HG02884 (cell line): Measurements from ENCODE around the gene GPD1.

Source experiments
- ATAC-seq: cut with Tn5 transposase; IDR thresholded peaks from one replicate; pipeline ENCODE4 v1.9.1; 2021; ENCODE audit warnings: mild to moderate bottlenecking, moderate library complexity; ENCODE audit not compliant: unreplicated experiment

Gene GPD1

GRCh38 chr12:50099302-50100008, 4.4 kb upstream of the GPD1 start:
- ATAC-seq: no peak

- no peak for ATAC-seq
Measured at GRCh38 chr12:50100561-50100960, 3.2 kb upstream of the GPD1 start.

DNA sequence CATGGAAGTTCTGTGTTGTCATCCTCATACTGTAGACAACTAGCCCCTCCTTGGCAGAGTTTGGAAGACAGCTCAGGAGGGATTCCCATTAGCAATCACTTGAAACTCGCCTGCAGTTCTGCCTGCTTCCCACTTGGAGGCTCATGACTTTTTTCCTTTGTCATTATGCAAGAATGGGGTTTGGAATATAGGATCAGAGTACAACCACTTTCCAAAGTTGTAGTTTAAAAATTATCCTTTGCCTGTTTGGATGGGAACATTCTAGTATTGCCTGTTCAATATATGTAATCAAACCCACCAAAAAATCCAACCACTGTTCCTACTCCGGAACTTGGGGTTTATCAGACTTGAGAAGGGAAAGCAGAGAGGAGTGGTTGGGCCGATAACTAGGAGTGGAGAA, 2.1 kb upstream of the GPD1 start:
- ATAC-seq: no peak

DNA sequence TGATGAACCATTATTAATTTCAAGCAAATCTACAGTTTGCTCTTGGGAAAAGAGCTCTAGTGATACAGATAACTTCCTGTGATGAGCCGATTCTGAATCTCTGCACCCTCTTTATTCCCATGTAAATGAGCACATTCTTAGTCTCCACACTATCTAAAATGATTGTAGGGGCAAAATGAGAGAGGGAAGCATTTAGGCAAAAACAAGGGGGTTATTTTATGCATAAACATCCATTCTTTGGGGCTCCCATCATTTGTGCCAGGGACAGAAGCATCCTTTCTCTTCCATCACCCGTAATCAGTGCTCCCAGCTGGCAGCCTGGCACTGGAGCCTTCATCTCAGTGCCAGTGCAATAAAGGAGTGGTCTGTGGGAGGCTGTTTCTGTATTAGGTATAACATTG, 1.7 kb upstream of the GPD1 start:
- ATAC-seq: no peak

- ATAC-seq: no peak
Measured at GRCh38 chr12:50102646-50103309, 1.0 kb upstream of the GPD1 start.

DNA sequence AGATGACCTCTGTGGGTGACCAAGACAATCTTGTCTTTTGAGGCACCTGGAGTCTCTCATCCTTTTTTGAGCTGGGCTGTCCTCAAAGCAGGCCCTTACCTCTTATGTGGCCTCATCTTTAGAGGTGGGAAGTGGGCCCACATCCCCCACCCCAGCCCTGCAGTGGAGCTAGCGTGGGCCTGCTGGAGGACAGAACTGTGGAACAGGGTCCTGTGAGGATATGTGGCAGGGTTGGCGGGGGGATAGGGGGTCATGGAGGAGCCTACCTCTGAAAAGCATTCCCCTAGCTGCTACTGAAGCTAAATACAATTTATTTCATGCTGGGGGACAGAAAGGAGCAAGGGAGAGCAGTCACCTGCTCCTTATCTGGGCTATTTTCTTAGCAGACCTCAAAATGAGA, 457 bp upstream of the GPD1 start:
- no peak for ATAC-seq

GRCh38 chr12:50104417-50105366, 884 bp downstream of the GPD1 start:
- ATAC-seq: no peak

GRCh38 chr12:50105913-50106450, 2.2 kb downstream of the GPD1 start:
- no peak for ATAC-seq

GRCh38 chr12:50106907-50107306, 3.1 kb downstream of the GPD1 start:
- no peak for ATAC-seq

DNA sequence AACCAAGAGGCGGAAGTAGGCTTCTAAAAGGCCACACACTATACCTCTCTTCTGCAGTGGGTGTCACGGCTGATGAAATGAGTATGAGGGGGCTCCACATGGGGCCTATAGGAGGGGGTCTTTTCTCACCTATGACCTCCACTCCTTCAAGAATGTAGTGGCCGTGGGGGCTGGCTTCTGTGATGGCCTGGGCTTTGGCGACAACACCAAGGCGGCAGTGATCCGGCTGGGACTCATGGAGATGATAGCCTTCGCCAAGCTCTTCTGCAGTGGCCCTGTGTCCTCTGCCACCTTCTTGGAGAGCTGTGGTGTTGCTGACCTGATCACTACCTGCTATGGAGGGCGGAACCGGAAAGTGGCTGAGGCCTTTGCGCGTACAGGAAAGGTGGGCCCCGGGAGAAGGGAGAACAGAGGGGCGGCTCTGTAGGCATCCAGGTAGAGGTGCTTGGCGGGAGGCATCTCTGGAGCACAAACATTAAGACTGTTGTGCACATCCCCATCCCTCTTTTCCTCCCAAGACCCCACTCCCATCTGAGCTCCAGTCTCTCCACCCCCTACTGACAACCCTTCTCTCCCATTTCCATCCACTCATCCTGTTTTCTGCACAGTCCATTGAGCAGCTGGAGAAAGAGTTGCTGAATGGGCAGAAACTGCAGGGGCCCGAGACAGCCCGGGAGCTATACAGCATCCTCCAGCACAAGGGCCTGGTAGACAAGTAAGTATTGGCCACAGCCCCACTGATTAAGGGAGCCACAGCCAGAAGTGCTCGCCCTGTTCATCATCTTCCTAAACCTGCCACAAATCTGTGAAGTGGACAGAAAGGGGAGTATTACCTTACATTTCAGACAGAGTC, 3.8 kb downstream of the GPD1 start:
- no peak for ATAC-seq

- no peak for ATAC-seq
Measured at GRCh38 chr12:50109319-50109718, 5.5 kb downstream of the GPD1 start.

DNA sequence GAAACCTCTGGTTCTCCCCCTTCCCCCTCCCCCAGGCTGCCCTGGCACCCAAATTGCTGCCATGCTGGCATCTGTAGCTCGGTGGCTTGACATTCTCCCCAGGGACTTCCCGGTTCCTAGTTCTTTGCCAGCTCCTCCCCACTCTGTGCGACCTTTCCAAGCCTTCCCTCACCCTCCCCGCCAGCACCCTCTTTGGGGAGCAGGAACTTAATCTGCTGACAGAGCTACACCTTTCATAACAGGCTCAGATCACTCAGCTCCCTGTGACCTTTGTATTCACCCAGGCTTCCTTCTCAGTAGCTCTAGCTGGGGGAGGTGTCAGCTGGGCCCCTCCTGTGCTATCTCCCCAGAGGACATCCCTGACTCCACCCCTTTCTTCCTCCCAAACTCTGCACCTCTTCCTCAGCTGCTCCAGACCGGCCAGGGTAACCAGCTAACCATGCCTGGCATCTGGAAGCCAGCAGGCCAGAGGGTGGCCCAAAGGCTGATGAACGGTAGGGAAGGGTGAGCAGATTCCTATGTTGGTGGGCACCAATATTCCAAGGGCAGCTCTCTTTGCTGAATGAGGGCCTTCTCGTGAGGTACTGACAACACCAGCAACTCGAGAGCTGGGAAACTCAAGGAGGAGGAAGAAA, 6.4 kb downstream of the GPD1 start:
- no peak for ATAC-seq

GRCh38 chr12:50110762-50111351, 7.0 kb downstream of the GPD1 start:
- ATAC-seq: no peak

DNA sequence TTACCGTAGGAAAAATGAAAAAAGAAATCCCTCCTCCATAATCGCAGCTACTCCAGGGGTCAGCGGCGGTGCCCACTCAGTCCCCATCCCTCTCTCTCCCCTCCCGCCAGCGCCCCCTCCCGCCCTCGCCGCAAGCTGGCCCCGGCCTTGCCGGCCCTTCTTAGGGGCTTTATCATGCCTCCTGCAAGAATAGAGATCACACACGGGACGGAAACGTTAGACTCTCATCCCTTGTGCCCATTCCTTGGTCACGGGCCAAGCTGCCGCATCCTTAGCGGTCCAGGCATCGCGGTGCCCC, 7.5 kb downstream of the GPD1 start:
- ATAC-seq: no peak

DNA sequence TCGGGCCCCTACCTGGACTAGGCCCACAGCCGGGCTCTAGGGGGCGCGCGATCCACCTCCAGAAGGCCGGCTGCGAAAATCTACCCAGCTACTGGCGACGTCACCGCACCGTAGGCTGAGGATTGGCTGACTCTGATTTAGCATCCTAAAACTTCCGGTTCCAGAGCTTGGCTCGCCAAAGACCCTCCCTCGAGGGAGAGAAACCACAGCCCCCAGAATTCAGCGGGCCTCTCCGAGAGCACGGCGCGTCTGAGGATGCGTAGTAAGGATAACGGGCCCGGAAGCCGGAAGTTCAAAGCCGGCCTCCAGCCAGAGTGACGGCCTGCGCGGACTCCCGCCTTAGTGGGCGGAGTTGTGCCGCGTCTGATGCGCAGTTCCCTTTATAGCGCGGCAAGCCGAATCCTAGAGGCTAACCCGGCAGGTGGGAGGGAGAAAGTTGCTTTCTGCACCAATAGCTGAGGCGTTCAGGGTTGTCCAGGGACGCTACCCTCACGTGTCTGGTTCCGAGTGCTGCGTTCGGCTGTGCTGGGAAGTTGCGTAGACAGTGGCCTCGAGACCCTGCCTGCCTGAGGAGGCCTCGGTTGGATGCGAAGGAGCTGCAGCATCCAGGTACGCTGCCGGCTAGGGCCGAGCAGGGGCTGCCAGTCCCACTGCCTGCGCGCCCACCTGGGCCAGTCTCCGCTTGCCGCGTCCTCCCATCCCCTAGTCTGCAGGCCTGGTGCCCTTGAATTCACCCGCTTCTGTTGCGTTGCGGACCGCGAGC, 8.1 kb downstream of the GPD1 start, which contains the start of gene COX14:
COX14 (plus strand) TSS at position 544 of the 763 bp plus-strand sequence. CDS start 7,808 bp downstream, outside the sequence.
- ATAC-seq: peak; percentile 77

- no peak for ATAC-seq
Measured at GRCh38 chr12:50112456-50113218, 8.8 kb downstream of the GPD1 start.

DNA sequence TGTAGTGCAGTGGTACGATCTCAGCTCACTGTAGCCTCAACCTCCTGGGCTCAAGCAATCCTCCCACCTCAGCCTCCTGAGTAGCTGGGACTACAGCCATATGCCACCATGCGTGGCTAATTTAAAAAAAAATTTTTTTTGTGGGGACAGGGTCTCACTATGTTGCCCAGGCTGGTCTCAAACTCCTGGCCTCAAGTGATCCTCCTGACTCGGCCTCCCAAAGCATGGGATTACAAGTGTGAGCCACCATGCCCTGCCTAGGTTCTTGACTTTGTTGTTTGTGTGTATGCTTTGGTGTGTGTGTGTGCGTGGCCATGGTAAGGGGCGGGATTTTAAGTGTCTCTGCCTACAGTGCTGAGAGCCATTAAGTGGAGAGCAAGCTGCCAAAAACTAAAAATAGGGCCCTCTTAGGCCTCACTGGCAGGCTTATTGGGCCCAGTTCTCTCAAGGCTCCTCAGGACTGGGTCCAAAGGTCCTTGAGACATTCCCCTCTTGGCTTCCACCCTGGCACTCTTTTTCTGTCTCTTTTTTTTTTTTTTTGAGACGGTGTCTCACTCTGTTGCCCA, 13.3 kb downstream of the GPD1 start:
- ATAC-seq: no peak

GRCh38 chr12:50119387-50119786, 15.6 kb downstream of the GPD1 start:
- ATAC-seq: no peak
